ENCODE data around the gene NR6A1.

NR6A1 gene

DNA sequence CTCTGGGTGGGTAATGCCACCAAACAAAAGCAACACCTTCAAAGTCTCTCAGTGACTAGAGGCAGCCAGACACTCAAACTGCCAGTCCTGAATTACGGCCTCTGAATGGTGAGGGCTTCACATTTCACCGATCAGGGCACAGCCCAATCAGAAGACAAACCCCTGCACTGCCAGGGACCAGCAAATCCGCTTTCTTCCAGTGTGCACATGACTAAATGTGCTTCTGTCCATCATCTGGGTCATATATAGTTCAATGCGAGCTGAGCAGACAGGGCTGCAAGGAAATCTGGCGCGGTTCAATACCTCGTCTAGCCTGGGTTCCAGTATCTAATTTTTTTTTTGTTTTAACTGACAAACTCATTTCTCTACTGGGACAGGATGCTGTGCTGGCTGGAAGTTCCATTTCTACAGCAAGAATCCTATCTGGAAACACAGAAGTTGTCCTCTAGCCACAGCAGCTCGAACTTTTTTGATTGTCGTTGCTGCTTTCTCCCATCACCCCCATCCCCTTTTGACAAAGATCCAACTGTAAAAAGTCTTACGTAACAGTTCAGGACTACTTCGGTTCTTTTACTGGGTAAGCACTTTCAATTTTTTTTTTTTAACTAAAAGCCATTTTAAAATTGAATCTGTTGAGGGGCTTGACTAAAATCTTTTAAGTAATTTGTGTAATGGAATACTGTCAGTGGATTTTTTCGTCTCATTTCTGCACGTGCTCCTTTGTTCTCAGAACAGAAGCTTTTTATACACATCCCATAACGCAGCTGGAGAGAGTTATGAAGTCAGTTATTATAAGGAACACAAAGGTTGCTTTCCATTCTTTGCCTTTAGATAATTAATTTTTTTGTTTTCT is 112.7 kb downstream of the NR6A1 start:
- DNase-seq (ENCODE audit: low read depth): no peak

GRCh38 chr9:124657516-124657915 is 113.6 kb downstream of the NR6A1 start:
- no peak for DNase-seq (ENCODE audit: low read depth)

GRCh38 chr9:124654431-124654830 is 116.7 kb downstream of the NR6A1 start:
- DNase-seq (ENCODE audit: low read depth): no peak

DNA sequence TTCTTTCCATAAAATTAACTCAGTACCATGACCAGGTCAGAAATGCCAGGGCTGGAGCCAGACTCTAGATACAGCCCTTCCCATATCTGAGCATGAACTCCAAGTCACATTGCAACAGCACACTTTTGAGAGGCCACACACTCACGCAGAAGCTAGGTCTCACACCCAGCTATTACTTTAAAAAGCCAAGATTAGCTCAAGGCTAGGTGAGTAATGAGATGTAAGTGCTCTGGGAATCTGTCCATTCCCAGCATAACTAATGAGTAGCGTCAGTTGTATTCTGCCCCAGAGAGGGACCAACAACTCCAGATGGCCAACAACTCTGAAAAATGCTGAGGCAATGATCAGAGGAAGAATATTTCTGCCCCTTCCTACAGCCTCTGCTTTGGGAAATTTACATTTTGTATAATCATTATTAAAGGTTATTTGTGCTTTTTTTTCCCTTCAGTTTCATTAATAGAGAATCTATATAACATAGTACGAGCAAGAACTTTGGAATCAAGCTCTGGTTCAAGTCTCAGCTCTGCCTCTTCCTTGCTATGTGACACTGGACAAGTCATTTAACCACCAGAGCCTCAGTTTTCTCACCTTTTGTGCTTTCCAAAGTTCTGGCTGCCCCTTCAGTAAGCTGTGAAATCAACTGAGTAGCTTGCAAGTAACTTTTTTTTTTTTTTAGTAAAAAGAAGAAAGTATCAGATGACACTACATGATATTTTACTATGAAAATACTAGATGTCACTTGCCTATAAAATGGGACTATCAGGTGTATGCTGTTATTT is 118.3 kb downstream of the NR6A1 start:
- DNase-seq (ENCODE audit: low read depth): no peak

- DNase-seq (ENCODE audit: low read depth): no peak
Observed at GRCh38 chr9:124652203-124652602, 118.9 kb downstream of the NR6A1 start.

DNA sequence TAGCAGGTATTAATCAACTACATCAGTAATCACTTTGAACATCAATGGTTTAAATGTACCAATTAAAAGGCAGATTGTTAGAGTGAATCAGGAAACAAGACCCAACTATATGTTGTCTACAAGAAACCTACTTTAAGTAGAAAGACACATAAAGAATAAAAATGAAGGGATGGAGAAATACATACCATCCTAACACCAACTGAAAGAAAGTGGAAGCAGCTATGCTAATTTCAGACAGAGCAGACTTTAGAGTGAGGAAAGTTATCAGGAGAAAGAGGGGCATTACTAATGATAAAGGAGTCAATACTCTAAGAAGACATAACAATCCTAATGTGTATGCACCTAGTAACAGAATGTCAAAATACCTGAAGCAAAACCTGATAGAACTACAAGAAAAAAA is 125.8 kb downstream of the NR6A1 start:
- DNase-seq (ENCODE audit: low read depth): no peak

DNA sequence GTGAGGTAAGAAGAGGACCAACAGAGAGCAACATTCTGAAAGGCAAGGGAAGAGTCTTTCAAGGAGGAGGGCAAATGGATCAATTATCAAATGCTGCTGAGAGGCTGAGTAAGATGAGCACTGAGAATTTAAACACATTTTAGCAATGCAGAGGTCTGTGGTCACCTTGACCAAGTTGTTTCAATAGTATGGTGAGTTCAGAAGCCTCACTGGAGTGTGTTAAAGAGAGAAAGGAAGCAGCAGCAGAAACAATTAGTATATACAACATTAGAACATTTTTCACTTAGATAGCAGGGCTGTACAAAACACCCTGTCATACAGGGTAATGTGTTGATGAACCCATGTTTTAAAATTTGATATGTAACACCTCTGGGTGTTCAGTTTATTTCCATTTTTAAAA is 131.5 kb downstream of the NR6A1 start:
- no peak for DNase-seq (ENCODE audit: low read depth)

DNA sequence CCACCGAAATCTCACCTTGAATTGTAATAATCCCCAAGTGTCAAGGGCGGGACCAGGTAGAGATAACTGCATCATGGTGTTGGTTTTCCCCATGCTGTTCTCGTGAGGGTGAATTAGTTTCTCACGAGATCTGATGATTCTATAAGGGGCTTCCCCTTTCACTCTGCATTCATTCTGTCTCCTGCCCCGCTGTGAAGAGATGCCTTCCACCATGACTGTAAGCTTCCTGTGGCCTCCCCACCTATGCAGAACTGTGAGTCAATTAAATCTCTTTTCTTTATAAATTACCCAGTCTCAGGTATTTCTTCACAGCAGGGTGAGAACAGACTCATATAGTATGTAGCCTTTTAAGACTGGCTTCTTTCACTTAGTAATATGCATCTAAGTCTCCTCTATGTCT is 135.8 kb downstream of the NR6A1 start:
- DNase-seq (ENCODE audit: low read depth): no peak

GRCh38 chr9:124632077-124632621 is 139.0 kb downstream of the NR6A1 start:
- no peak for DNase-seq (ENCODE audit: low read depth)

GRCh38 chr9:124631326-124631725 is 139.8 kb downstream of the NR6A1 start:
- no peak for DNase-seq (ENCODE audit: low read depth)

- DNase-seq (ENCODE audit: low read depth): no peak
Observed at GRCh38 chr9:124629600-124629999, 141.5 kb downstream of the NR6A1 start.

DNA sequence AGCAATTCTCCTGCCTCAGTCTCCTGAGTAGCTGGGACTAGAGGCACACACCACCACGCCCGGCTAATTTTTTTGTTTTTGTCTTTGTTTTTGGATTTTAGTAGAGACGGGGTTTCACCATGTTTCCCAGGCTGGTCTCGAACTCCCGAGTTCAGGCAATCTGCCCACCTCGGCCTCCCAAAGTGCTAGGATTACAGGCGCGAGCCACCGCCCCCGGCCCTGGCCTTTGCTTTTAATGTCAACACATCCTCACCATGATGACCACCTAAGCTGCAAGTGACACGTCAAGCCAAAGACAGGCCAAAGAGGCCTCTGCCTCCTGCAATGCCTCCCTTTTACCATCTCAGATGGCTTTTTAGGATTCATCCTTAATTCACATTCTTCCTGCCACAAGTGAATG is 142.4 kb downstream of the NR6A1 start:
- no peak for DNase-seq (ENCODE audit: low read depth)

DNA sequence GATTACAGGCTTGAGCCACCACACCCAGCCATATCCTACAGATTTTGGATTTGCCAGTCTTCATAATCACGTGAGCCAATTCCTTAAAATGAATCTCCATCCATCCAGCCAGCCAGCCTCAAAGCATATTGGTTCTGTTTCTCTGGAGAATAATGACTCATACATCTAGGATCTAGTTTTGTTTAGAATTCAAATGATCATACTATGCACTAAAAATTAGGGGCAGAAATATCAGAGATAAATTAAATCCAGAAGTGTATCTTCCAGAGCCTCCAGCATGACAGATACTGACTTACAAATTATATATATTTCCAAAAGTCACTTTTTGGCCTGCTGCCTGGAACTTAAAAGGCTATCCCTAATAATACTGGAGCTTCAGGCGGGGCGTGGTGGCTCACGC is 144.8 kb downstream of the NR6A1 start:
- DNase-seq (ENCODE audit: low read depth): no peak

DNA sequence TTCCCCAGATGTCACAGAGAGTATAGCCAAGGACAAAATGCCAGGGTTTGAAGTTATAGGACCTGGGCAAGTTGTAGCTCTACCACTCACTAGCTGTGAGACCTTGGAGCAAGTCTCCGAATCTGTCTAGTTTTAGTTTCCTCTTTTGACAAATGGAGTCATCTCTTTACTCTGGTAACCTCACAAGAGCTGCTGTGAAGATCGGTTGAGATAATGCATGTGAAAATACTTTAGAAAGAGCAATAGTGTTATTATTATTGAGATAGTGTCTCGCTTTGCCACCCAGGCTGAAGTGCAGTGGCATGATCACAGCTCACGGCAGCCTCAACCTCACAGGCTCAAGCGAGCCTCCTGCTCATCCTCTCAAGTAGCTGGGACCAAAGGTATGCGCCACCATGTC is 146.0 kb downstream of the NR6A1 start:
- no peak for DNase-seq (ENCODE audit: low read depth)

GRCh38 chr9:124624735-124624992 is 146.4 kb downstream of the NR6A1 start:
- DNase-seq (ENCODE audit: low read depth): no peak

DNA sequence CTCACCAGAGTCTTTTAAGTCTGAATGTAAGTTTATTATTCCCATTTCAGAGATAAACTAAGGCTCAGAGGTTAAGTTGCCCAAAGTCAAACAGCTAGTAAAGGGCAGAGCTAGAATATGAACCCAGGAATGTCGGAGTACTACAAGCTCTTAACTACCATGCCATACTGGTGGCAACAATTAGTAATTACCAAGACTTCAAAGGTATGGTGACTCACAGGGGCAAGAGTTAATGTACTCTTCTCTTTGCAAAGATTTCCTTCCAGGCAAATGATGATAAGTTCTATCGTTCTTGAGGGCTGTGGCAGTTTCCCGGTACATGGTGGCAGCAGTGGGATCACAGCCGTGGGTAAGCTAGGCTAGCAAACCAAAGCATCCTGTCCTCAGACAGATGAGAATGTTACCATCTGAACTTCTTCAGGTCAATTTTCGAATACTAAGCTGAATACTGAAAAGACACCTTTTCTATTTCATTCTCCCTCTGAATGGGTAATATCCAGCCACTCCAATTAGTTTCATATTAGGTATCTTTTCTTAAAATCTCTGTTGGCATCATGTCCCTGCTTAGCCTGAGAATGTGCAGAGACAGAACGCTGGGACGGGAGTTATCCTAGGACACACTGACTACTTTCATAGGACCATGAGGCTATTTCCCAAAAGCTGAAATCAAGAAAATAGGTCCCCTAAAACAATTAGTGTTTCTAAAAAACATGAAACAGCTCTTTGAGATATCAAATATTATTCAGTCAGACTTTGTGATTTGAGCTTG is 147.0 kb downstream of the NR6A1 start:
- DNase-seq (ENCODE audit: low read depth): no peak

GRCh38 chr9:124622882-124623281 is 148.2 kb downstream of the NR6A1 start:
- no peak for DNase-seq (ENCODE audit: low read depth)

DNA sequence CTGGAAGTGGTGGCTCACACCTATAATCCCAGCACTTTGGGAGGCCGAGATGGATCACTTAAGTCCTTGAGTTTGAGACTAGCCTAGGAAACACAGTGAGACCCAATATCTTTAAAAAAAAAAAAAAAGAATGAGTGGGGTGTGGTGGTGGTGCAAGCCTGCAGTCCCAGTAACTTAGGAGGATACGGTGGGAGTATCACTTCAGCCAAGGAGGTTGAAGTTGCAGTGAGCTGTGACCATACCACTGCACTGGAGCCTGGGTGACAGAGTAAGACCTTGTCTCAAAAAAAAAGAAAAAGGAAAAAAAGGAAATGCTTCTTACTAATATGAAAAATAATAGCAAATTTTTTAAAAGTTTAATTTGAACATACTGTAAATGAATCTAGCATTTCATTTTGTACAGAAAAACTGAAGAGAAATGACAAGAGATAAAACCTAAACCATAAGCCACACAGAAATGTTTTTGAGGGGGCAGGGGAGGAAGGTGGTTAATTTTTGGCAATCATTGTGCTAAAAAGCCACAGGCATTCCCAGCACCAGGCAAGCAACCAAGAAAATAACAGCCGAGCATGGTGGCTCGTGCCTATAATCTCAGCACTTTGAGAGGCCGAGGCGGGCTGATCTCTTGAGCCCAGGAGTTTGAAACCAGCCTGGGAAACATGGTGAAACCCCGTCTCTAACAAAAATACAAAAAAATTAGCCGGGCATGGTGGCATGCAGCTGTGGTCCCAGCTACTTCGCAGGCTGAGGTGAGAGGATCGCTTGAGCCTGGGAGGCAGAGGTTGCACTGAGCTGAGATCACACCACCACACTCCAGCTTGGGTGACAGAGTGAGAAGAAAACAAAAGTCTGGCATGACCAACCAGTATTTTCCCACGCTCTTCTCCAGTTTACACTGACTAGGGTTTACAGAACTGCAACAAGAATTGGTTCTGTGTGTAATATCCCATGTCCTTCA is 149.5 kb downstream of the NR6A1 start:
- DNase-seq (ENCODE audit: low read depth): no peak

- no peak for DNase-seq (ENCODE audit: low read depth)
Observed at GRCh38 chr9:124618476-124618875, 152.6 kb downstream of the NR6A1 start.

- peak; percentile 42 for DNase-seq (ENCODE audit: low read depth)
Observed at GRCh38 chr9:124617477-124618141, 153.5 kb downstream of the NR6A1 start.

DNA sequence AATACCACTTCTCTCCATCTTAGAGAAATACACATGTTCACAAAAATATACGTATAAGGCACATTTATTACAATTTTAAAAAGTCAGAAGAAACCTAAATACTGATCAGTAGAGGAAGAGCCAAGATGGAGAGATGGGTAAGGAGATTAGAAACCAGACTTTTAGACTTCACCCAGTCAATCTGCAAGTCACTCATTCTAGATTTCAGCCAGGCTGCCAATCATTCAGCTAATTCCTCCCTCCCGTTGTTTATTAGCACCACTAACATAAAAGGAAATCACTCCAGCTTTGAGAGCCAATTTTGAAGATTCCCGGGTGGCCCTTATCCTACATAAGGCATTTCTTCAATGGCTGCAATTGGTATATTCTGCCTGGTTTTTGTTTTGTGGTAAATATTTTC is 154.2 kb downstream of the NR6A1 start:
- DNase-seq (ENCODE audit: low read depth): no peak

Data from stimulated activated CD8-positive, alpha-beta memory T cell treated with anti-CD3 and anti-CD28 coated beads, Interleukin-15, amount 100 ng/mL, for 24 hours (primary cell).